ENCODE data around the gene S100Z.
A peak's percentile ranks its signal among the peaks of the same experiment; 100 is the strongest.
"Not testable (repeated sequence)": the region's sequence is repeated elsewhere in the genome, so short reads cannot be mapped to it uniquely, and the experiment has no call there.

Gene S100Z

DNA sequence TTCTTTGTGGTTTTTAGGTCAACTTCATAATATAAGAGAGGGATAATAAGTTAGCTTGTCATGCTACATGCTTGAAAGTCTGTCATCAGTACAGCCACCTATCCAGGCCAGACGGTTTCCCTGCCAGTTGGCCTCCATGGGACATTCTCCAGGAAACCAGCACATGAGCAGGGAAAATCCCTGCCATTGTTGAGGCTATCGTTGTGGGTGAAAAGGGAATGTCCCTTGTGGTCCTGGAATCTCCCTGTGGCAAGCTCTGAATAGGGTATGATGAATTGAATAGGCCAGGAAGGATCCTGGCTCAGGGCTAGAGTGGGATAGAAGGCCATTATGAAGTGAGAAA, 18.7 kb upstream of the S100Z start:
- no peak for DNase-seq

DNA sequence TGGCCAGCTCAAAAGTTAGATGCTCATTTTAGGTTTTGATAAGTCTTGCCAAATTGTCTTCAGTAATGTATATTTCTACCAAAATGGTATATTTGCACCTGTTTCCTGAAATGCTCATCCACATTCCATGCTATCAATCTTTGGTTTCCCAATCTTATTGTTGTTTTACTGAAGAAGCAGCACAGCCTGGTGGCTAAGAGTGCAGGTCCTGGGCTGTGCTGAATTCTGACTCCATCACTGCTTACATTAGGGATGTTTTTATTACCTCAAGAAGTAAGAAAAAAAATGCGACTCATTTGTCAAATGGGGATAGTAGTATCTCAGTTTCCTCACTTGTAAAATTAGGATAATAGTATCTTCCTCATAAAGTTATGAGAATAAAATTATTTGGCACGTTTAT, 13.6 kb upstream of the S100Z start:
- DNase-seq, result no peak

DNA sequence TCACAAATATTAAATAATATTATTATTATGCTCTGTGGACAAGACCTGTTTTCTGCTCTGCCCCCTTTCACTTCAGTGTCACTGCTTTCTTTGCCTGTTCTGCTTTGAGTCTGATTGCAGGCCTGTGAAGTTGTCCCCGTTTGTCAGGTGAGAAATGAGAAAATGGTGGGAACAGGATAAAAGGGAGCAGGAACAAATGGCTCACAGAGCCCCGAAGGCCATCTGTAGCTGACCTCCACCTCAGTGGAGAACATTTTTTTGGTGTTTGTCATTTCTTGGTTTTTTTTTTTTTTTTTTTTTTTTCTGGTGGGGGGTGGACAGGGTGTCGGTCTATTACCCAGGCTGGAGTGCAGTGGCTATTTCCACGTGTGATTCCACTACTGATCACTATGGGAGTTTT, 13.2 kb upstream of the S100Z start:
- no peak for DNase-seq

DNA sequence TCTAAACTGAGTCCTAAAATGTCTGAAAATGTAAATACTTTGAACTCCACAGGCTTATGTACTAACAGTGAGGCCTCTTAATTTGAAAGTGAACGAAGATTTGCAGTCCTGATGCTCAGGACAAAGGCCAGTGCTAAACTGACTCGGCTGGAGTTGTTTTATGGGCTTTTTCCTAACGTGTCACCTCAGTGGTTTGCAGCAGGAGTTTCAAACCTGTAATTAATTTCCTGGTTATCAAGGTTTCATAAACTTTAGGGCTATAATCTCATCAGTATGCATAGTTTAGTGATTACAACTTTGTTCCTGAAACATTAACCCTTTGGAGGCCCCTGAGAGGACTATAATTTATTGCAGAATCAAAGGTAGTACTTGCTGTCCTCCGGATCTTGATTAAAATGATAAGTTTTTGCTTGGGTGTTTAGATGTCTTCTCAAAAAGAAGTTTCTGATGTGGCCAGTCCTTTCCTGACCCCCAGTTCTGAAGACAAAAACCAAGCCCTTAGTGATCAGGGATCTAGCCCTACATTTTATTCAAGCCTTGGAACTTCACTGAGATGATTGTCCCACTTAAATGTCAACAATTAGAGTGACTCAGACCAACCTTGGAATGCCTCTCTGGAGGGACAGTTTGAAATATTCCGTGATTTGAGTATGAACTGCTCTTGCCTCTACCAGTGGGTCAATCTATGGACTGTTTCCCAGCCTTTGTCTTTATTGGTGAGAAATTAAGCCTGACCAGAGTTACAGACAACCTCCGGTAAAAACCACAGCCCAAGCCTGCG, 11.1 kb upstream of the S100Z start:
- DNase-seq, result peak in 1 of 3 experiments; percentile 13

DNA sequence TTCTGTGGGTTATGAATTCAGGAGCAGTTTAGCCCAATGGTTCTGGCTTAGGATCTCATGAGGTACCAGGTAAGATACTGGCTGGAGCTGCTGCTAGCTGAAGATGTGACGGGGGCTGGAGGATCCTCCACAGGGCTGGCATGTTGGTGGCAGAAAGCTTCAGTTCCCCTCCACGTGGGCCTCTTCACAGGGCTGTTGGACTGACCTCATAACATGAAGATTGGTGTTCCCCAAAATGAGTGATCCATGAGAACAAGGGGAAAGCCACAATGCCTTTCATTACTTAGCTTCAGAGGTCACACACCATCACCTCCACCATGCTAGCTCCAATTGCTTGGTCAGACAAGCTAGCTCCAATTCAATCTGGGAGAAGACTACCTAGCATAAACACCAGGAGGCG, 8.5 kb upstream of the S100Z start:
- DNase-seq, result no peak

DNA sequence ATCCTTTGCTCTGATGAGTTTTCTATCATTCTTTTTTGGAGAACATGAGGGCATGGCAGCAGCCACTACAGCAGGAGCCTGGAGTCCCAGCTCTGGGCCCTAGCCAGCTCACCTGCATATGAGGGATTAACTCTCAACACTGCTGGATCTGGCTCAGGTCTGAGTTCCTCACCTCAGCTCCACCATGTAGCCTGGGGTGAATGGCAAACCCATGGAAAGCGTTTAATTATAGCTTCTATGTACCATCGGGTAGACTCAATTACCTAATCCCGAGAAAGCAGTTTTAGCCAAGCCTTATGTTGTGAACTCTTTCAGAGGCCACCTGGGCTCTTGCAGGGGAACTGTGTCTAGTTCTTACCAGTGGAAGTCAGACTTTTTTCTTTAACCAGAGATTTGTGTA, 3.9 kb upstream of the S100Z start:
- peak in 1 of 3 experiments; percentile 23 for DNase-seq

DNA sequence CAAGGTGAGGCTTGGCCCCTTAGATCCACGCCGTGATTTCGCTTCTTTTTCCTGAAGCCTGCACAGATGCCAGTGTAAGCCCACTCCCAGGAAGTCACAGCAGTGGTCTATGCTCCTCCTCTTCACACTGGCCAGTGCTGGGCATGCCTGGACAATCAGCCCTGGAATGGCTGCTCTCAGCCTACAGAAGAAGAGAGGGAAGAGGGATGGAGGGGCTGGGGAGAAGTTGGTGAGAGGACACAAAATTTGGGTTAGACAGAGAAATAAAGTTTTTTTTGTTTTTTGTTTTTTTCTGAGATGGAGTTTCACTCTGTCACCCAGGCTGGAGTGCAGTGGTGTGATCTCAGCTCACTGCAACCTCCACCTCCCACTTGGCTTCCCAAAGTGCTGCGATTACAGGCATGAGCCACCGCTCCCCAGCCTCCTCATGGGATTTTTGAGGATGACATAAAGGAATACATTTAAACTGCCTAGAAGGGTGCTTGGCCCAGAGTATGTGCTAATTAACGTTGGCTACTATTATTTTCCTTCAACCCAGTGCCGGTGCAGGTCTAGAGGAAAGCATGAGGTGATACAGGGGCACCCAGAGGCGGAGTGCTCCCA, 830 bp downstream of the S100Z start:
- no peak for DNase-seq

DNA sequence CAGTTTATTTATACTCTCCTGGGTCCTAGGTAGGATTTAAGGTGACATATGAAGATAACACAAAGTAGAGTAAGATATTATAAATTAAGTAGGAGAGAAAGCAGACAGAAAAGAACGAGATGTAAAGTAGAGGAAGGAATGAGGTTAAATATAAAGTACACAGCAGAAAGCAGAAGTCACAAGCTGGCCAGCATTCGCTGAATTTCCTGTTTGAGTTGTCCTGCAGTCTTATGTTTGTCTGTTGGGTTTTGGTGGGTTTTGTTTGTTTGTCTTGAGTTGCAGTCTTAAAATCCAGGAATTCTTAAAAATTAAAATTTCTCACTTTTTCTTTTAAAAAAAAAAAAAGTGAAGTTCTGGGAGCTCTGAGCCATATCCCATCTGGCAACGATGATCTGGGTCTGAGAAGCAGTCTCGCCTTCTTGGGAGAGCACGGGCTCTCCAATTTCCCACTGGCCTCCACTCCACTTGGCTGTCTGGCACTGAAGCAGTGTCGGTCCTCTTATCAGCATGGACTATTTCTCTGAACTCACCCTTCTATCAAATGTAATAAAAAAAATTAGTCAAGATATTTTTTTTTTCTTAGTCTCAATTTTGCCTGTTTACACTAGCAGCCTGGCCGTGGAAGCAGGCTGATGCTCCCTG, 2.0 kb downstream of the S100Z start:
- no peak for DNase-seq

DNA sequence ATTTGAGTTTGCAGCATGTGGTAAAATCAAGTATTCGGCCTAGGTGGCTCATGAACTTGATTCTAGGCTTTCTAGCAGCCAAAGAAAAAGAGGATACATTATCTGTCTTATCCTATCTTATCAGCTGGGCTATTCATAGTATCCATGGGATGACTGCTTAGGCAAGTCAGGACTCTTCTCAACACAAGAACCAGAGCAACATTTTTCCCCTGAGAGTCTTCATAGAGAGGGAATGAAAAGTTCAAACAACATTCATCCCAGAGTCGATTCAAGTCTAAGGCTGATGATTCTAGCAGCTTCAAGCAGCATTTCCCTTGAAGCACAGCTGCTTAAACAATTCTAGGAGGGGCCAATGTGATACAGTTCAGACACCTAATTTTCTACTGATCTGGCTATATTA, 3.0 kb downstream of the S100Z start:
- no peak for DNase-seq

DNA sequence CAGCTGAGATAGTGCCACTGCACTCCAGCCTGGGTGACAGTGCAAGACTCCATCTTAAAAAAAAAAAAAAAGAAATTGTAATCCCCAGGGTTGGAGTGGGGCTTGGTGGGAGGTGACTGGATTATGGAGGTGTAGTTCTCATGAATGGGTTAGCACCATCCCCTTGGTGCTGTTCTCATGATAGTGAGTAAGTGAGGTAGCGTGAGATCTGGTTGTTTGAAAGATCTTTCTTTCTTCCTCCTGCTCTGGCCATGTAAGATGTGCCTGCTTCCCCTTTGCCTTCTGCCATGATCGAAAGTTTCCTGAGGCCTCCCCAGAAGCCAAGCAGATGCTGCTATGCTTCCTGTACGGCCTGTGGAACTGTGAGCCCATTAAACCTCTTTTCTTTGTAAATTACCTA, 3.9 kb downstream of the S100Z start:
- DNase-seq, result not testable (repeated sequence)

DNA sequence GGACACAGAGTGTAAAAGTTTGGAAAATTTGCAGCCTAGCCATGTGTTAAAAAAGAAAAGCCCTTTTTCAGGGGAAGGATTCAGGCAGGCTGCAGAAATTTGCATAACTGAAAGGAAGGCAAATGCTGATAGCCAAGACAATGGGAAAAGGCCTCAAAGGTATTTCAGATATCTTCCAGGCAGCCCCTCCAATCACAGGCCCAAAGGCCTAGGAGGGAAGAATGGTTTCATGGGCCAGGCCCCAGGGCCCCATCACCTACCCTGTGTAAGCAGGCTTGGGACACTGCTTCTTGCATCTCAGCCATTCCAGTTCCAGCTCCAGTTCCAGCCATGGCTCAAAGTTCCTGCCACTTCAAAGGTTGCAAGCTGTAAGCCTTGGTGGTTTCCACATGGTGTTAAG, 4.8 kb downstream of the S100Z start:
- DNase-seq, result no peak

DNA sequence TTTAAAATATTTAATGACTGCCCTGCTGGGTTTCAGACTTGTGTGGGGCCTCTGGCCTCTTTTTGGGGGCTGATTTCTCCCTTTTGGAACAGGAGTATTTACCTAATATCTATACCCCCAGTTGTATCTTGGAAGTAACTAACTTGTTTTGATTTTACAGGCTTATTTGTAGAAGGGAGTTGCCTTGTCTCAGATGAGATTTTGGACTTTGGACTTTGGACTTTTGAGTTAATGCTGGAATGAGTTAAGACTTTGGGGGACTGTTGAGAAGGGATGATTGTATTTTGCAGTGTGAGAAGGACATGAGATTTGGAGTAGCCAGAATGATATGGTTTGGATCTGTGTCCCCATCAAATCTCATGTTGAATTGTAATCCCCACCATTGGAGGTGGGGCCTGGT, 5.7 kb downstream of the S100Z start:
- not testable (repeated sequence) for DNase-seq

DNA sequence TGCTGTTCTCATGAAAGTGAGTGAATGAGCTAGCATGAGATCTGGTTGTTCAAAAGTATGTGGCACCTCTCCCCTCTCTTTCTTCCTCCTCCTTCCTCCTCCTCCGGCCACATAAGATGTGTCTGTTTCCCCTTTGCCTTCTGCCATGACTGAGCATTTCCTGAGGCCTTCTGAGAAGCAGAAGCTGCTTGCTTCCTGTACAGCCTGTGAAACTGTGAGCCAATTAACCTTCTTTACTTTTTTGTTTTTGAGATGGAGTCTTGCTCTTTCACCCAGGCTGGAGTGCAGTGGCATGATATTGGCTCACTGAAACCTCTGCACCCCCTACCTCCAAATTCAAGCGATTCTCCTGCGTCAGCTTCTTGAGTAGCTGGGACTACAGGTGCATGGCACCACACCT, 6.1 kb downstream of the S100Z start:
- DNase-seq, result no peak

DNA sequence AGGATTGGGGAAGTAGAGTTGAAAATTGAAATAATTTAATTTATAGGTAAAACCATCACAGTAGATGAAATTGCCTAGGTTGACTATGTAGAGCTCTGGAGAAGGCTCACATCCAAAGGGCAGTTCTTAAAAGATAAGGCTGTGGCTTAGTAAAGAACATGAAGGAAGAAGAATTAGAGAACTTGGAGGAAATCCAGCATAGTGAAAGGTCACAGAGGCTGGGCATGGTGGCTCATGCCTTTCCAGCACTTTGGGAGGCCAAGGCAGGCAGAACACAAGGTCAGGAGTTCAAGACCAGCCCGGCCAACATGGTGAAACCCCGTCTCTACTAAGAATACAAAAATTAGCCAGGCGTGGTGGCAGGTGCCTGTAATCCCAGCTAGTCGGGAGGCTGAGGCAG, 7.0 kb downstream of the S100Z start:
- DNase-seq, result not testable (repeated sequence)

DNA sequence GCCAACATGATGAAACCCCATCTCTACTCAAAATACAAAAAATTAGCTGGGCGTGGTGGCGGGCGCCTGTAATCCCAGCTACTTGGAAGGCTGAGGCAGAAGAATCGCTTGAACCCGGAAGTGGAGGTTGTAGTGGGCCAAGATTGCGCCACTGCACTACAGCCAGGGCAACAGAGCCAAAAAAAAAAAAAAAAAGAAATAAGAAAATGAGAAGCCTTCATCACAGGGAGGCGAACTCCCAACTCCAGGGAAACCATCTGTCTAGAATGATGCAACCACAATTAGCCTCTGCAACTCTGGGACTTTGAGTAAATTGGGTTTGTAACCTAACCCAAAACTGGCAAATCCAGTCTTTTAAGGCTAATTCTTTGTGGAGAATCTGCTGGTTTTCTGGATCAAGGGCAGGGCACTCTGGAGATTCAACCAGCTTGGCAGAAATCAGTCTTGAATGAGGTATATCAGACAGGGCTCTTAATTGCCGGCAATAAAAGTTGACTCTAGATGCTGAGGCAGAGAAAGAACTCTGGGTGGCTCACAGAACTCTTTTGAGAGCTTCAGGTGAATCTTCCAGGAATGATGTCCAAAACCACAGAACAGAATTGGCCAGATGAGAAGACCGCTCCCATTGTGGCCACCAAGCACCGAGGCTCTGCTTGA, 9.9 kb downstream of the S100Z start:
- no peak for DNase-seq

DNA sequence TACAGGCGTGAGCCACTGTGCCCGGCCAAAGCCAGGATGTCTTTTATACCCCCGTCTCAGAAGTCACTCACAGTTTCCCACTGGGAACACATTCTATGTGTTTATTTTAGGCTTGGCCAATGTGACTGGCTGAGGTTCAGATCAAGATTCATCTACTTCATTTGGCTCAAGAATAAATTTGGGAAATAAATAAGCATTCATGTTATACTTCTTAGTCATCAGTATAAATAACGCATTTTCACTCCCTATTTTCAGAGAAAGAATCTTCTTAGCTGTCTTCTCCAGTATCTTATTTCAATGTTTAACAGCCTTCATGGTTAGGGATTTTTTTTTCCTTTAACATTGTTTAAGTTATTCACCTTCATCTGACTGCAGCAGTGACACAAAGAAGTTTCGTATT, 11.8 kb downstream of the S100Z start:
- DNase-seq, result no peak

DNA sequence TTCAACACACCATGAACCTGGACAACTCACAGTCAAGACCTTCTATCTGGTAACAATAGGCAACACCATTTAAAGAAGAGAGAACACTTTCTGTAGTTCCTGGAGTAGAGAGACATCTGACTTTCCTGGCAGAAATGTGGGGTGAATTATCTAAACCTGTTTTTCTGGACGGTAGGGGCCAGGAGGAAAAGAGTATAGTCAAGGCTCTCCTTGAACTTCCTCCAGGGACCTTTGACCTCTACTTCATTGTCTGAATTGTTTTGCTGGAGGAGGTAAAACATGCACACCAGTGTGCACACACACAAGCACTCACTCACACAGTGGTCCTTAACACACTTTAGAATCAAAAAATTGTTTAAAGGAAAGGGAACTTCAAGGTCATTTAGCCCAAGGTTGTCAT, 13.2 kb downstream of the S100Z start:
- DNase-seq, result no peak

DNA sequence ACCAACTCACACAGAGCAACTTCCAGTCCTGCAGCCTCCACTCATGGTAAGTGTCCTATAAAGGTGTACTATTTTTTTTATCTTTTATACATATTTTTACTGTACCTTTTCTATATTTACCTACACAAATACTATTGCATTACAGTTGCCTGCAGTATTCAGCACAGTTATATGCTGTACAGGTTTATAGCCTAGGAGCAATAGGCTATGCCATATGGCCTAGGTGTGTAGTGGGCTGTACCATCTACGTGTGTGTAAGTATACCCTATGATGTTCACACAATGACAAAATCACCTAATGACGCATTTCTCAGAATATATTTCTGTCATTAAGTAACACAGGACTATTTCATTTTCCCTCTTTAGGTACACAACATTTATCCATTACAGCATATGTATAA, 16.7 kb downstream of the S100Z start:
- DNase-seq, result no peak

DNA sequence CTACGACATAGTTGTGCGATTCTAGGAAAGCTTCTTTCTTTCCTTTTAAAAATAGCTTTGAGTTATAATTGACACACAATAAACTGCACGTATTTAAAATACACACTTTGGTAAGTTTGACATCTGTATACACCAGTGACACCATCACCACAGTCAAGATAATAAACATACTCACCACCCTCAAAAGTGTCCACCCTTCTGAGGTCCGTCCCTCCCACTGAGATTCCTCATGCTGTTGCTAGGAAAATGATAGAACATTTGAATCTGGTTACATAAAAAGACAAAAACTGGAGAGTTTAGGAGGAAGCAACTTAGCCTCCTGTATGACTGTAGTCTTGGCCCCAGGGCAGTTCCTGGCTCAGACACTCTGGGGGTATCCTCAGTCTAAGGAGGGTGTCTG, 17.2 kb downstream of the S100Z start:
- no peak for DNase-seq

DNA sequence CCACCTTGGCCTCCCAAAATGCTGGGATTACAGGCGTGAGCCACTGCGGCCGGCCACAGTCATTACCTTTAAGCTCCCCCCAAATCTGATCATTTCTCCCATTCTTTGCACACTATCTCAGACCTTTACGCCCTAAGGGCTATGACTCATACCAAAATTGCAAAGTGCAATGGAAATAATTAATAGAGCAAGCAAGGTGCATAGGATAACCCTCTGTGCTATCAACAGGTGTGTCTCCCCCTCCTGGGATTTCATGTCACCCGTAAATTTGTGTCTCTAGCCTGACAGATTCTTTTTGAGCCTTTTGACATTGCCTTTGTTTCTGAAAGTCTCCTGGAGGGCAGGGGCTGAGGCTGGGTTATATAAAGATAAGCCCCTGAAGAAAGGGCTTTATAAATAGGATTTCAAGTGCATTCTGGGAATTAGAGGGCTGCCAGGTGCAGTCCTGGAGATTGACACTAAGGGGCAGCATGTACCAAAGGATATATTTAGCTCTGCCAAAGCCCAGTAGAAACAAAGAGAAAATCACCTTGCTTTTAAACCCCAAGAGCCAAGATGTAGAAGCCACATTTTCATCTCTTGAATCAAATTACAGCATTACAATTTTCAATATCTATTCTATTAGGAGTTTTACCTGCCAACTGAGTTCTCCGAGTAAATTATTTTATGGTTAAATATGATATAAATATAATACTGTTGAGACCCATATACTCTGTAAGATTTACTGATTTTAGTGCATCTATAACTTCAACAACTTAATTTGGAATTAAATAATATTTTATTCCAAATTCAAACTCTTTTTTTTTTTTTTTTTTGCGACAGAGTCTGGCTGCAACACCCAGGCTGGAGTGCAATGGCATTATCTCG, 18.2 kb downstream of the S100Z start:
- peak; percentile 69 to 88 (median 77) for DNase-seq

DNA sequence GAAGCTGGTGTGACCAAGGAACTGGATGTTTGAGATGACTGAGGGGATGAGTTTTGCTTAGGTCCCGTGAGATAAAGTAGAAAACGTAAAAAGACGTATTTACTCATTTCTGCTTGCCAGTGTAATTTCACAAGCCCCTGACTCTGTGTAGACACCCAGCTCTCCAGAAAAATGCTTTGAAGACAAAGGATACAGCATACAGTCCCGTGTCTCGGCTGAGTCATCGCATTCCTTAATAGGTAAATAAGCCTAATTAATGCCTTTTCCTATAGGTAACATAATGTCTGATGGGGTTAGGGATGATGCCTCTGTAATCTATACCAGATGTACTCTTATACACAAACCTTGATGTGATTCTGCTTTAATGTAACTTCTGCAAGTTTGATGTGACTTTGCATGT, 20.2 kb downstream of the S100Z start:
- no peak for DNase-seq

DNA sequence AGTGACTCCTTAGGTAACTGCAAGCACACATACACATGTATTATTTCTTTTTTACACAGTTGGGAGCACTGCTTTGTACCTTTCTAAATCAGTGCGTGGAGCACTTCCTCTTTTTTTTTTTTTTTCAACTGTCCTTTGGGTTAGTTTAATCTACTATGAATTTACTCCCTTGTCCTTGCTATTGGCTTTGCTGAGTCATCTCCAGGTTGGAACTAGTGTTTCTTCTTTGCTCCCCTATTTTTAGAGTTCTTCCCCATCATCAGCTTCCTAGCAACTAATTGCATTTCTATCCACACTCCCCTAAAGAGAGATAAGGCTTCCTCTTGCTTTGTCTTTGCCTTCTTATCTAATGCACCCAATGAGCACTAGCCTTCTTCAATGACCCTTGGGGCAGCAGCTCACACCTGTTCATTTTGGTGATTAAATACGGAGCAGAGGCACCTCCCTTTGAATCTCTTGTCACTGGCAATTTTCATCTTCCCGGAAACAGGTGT, 24.3 kb downstream of the S100Z start:
- peak; percentile 72 to 94 (median 77) for DNase-seq
